ENCODE results near the gene CKS2. TPM values are rescaled to one million over a fixed set of nuclear protein-coding genes. Genes with fewer than 3 reads are reported as not detected.
A peak's percentile ranks its signal among the peaks of the same experiment; 100 is the strongest.
"Not testable (repeated sequence)": the region's sequence is repeated elsewhere in the genome, so short reads cannot be mapped to it uniquely, and the experiment has no call there.

CKS2 gene
- total RNA-seq, 1 donor from 2014 or later: 3.2 TPM

DNA sequence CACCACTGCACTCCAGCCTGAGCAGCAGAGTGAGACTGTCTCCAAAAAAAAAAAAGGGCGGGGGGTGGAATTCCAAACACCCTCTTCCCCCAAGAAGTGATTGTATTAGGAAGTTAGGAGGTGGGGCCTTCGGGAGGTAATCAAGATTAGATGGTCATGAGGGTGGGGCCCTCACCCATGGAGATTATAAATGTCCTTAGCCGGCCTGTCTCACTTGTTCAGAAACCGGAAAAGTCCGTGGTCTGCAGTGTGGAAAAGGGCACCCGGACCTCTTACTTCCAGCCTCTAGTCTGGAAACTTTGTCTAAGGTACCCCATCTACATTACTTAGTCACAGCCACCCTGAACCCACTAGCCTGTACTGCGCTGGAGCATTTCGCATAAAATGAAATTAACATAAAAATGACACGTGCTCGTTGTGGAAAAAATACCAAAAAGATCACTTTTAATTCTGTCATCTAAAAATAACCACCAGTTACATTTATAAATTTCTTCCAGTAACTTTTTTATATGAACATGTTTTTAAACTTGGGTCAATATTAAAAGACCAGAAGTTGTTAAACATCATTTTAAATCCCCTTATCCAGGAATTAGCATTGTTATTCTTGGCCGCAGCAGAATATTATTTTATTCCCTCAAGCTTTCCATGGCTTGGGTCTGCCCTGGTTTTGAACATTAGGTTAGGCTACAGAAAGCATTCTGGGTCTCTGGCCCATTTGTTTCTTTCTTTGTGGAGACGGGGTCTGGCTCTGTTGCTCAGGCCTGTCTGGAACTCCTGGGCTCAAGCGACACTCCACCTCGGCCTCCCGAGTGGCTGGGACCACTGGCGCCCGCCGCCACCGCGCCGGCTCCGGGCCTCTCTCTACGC lies 1.2 kb upstream of the CKS2 start:
- intact Hi-C loops (cut with DNase I): no loop called here

DNA sequence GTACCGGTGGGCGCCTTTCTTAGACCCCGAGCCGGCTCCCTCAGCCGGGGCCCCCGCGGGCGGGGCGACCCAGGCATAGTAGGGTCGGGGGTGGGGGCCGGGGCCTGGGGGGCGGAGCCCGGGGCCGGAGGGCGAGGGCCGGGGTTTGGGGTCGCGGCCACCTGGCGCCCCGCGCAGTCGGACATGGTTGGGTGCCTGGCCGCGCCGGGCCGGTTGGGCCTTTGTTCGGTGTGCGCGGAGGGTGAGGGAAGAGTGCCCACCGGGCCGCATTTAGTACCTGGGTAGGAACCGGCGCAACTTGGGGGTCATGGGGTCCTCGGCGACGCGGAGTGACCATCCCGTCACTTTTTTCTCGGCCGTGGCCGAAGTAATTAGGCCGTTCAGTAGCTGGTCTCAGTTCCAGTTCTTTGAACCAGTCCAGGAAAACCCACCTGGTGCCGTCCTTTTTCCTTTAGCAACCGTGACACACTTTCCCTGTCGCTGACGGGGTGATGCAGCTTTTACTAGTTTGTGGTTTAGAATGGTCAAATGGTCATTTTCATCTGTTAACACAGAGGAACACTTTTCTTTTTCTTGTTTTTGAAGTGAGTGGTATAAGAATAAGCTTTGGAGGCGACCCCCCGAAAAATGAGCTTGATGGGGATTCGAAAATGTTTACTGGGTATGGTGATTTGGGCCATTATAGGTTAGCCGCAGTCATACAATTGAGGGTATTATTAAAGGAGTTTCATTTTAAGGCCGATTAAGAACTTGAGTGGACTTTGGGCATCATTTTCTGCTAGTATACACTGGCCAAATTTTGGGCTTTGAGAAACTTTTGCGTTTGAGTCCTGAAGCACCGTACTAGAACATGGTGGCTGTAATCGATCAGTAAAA lies 589 bp downstream of the CKS2 start:
- intact Hi-C loops (cut with DNase I): no loop called here
- DNase-seq (ENCODE audit: low spot score): no peak

More for the DNA sequence above, 1.2 kb upstream of the CKS2 start:
- no peak for DNase-seq (ENCODE audit: low spot score)

DNA sequence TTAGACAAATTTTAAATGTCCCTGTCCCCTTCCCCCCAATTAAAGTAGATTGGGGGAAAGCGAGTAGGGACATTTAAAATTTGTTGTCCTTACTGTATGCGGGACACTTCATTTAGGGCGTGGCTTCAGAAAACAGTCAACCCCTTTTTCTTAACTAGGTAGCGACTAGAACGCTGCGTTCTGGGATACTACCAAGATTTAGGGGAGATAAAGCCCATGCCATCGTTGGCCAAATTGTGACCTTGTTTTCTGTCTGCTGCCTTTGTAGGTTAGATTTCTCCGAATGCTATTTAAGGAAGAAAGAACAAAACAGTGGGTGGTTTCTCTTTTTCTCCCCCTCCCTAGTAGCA lies 1.2 kb downstream of the CKS2 start:
- intact Hi-C loops (cut with DNase I): no loop called here
- no peak for DNase-seq (ENCODE audit: low spot score)

DNA sequence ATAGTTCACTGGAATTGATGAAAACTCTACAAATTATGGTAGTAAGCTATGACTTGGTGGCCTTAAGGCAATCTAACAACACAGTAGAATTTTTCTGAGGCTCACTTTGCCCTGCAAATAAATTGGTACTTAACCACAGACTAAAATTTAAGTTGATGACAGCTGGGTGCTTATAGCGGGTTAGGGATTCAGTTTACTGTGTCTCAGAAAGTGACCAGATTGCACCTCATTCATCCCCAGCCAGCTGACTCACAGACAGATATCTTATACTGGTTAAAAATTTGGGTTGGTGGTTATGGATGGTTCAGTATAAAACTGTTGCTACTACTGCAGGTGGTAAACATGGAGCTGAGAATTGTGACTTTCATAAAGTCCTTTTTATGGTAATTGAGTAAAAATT lies 2.8 kb downstream of the CKS2 start:
- intact Hi-C loops (cut with DNase I): no loop called here
- no peak for DNase-seq (ENCODE audit: low spot score)

DNA sequence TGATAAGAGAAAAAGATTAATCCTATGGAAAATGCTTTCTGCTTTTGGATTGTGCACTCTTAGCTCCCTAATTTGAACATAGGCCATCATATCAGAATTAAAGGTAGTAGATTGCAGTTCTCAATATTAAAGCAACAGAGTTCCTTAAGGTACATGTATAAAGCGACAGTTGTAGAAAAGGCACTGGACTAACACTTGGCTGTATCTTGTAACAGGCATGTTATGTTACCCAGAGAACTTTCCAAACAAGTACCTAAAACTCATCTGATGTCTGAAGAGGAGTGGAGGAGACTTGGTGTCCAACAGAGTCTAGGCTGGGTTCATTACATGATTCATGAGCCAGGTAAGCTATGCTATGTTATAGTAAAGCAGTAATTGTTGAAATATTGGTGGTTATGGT lies 4.0 kb downstream of the CKS2 start:
- intact Hi-C loops (cut with DNase I): no loop called here
- DNase-seq (ENCODE audit: low spot score): no peak

DNA sequence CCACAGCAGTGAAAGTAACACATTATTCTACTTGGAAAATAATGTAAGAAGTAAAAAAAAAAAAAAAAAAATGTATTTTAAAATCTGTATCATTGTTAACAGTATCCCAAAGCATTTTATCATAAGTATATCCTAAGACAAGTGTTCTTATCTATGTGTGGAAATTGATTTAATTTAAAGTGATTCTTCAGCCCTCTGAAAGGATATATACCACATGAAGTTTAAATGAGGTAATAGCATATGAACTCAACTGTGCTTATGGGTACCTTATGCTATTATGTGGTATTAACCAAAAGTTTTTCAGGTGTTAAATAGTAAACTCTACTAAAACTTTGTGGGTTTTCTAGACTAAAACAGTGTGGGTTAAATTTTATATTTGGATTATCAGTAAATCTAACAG lies 4.5 kb downstream of the CKS2 start:
- DNase-seq (ENCODE audit: low spot score): no peak
- intact Hi-C loops (cut with DNase I): no loop called here

DNA sequence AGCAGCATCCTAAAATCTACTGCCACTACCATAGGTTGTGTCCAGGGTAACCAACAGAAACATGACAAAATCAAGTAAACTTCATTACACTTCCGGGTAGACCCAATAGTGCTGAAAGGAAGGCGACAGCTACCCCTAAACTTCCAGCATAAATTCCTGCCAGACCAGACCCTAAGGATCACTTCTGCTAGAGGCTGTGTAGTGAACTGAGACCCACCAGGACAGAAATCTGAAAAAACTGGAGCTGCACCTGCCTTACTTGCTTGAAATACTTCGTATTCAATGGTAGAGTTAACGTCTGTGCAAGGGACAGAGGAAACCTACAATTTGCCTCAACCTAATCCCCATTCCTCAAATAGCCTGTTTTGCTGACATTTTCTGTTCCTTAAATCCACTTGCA lies 6.3 kb downstream of the CKS2 start:
- no peak for DNase-seq (ENCODE audit: low spot score)
- intact Hi-C loops (cut with DNase I): no loop called here

DNA sequence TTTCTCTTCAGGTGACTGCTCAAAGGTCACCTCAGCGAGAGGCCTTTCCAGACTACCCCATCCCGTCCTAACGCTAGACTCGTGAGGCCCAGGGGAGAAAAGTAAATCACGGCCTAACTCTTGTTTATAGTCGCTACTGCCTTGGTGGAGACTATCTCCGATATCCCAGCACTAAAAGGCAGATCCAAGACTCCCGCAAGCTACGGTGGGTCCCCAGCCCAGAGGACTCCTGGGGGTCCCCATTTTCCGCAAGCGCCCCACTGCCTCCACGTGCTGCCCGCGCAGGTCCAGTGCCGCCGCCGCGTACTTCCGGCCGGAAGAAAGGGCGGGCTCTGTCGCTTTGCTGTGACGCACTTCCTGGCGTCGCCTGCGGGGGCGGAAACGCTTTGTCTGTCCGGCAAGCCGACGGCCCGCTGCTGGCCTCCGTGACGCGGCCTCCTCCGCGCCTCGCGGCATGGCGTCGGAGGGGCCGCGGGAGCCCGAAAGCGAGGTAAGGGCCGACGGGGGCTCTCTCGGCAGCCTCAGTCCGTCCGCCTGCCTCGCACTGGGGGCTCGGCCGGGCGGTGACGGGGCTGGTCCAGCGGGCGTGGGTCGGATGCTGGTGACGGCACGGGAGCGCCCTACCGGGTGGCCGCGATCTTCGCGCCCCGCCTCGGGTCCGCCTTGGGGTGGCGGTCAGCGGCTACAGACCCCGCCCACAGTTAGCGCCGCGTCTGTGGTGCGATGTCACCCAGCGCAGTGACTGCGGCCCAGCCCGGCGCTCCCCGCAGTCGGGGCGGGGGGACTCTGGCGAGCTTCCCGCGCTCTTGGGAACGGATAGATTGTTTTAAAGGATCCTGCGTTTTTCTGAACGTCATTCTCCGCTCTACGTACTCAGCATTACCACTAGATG lies 7.4 kb downstream of the CKS2 start, which contains the start of gene SECISBP2:
SECISBP2 (plus strand) TSS at position 378 of the 892 bp plus-strand sequence; CDS start at position 455, 77 bp downstream.
- intact Hi-C loops (cut with DNase I): loop anchor here (2.0 kb wide), 1 partner anchor 230 kb away; no protein-coding TSS in a partner anchor
- DNase-seq (ENCODE audit: low spot score): peak; percentile 97

DNA sequence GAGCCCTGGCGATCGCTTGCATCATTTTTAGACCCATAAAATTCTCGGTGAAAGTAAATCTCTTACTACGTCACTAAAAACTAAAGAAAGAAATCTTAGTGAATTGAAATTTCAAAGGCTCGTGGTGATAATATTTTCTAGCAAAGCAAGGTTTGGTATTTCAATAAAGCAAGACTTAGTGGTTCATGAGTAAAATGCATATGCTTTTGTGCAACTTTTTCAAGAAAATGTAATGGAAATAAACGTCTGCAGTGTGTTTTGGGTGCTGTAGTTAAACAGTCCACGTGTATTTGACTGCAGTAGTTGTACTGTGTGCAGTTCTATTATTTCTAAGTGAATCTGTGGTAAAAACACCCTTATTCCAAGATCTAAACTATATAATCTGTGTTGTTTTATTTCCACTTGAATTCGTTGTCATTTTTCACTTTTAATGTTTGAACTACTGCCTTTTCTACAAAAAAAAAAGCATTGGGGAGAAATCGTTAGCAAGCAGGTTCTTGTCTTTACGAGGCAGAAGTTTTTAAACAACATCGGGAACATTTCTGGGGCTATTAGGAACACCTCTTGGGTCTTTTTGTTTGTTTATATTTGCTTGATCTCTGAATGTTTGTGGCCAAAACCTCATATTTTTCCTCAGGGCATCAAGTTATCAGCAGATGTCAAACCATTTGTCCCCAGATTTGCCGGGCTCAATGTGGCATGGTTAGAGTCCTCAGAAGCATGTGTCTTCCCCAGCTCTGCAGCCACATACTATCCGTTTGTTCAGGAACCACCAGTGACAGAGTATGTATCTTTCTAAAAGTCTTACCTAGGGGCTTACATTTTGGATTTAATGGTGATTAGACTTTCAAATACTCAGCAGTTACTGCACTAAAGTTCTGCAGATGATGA lies 8.3 kb downstream of the CKS2 start:
- intact Hi-C loops (cut with DNase I): loop anchor here (2.0 kb wide), 1 partner anchor 230 kb away; no protein-coding TSS in a partner anchor
- DNase-seq (ENCODE audit: low spot score): no peak

DNA sequence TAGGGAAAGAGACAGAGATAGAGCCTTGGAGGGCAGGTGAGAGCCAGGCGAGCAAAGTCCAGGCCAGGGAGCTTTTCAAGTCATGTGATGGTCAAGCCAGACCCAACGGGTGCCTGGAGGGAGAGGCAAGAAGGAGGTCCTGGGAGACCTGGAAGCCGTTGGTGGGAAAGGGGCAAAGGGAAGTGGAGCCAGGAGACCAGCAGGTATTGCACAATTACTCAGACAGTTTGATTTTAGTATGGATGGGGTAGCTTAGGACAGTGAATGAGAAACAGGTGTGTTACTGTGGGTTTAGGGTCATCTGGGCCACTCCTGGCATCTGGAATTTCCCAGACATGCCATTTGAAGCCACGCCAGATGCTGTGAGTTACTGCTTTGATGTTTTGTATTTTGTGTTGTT lies 12.4 kb downstream of the CKS2 start:
- DNase-seq (ENCODE audit: low spot score): no peak
- intact Hi-C loops (cut with DNase I): no loop called here

DNA sequence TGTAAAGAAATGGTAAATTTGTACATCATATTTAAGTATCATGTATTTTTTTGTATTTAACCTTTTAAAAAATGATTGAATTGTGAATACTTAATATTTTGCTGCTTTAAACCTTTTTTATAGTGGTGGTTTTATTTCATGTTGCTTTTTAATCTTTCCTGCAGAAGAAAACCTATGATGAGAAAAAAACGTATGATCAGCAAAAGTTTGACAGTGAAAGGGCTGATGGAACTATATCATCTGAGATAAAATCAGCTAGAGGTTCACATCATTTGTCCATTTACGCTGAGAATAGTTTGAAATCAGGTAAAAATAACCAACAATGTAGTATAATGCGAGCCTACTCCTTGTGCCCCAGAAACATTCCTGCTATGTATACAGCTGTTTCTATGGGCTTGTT lies 14.7 kb downstream of the CKS2 start:
- intact Hi-C loops (cut with DNase I): no loop called here
- no peak for DNase-seq (ENCODE audit: low spot score)

DNA sequence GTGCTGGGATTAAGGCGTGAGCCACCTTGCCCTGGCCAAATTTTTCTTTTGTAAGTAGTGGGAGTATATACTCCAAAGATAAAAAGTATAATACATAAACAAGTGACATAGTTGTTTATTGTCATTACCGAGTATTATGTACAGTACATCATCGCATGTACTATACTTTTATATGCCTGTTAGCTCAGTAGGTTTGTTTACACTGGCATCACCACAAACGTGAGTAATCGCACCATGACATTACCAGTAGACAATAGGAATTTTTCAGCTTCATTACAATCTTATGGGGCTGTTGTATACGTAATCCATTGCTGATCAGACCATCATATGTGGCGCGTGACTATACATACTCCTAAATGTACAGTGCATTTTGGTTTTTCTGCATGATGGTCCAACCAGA lies 17.1 kb downstream of the CKS2 start:
- intact Hi-C loops (cut with DNase I): no loop called here

DNA sequence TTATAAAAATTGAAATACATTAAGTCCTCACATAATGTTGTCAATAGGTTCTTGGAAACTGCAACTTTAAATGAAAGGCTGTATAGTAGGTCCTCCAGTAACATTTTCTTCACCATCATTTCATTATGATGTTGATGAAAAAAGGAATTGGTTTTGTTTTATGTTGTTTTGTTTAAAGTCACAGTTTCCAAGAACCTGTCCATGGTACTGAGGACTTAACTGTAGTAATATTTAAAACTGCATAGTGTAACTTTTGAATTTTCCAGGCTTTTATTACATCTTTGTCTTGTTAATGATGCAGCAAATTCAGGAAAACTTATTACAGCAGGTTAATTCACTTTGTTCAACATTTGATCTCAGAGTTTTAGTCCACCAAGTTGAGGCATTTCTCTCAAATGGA lies 18.9 kb downstream of the CKS2 start:
- intact Hi-C loops (cut with DNase I): no loop called here
- DNase-seq (ENCODE audit: low spot score): no peak

More for the DNA sequence above, 17.1 kb downstream of the CKS2 start:
- DNase-seq (ENCODE audit: low spot score): no peak

DNA sequence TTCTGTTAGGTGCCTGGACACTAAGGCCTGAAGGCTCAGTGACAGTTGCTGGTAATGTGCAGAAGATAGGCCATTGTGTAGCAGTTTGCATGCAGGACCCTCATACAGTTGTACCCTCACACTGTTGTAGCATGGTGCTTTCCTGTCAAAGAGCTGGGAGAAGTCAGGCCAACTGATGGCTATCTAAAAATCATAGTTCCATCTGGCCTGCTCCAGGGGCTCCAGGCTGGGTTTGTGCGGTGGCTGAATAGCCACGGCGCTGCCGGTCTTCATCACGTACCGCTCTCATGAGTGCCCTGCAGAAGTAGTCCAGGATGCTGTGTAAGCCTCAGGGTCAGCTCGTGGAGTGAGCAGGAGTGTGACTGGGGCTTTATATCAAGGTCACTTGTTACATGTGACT lies 19.5 kb downstream of the CKS2 start:
- intact Hi-C loops (cut with DNase I): no loop called here

DNA sequence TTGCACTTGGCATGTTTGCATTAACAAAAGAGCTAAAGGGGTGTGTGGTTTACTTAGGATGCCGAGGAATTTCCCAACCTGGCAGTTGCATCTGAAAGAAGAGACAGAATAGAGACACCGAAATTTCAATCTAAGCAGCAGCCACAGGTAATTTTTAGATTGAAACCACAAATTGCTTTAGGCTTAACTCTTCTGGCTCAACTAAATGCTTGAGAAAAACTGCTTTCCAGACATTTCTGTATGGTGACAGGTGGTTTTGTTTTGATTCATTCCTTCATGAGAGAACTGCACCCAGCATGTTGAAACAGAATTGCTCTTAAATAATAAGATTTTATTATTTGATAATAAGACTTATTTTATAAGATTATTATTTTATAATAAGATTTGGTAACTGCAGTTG lies 28.8 kb downstream of the CKS2 start:
- DNase-seq (ENCODE audit: low spot score): no peak
- intact Hi-C loops (cut with DNase I): no loop called here

More for the DNA sequence above, 19.5 kb downstream of the CKS2 start:
- no peak for DNase-seq (ENCODE audit: low spot score)

DNA sequence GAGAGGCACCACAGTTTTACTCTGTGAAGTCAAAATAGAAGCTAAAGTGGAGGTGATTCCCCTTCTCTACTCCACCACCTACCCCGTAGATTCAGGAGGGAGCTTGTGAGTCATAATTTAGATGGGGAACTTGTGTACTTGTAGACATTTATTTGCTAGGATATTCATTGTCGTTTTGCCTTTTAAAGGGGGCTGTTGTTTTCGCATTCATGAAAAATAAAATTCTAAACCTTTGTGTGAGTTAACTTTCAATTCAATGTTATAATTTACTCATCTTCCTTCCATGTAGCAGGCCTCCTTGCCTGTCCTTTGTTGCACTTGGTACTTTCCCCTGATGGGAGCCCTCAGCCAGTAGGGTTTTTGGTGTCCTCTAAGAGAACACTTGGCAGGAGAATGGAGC lies 29.3 kb downstream of the CKS2 start:
- intact Hi-C loops (cut with DNase I): no loop called here
- DNase-seq (ENCODE audit: low spot score): no peak

DNA sequence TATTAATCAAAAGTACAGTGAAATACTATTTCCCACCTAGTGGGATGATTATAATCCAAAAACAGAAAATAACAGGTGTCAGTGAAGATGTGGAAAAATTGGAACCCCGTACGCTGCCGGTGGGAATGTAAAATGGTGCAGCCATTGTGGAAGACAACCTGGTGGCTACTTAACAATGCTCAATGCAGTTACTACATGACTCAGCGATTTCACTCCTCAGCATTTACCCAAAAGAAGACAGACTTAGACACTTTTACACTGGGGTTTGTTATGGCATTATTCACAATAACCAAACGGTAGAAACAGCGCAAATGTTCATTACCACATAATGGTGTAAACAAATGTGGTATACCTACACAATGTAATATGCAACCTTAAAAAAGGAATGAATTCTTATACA lies 31.2 kb downstream of the CKS2 start:
- no peak for DNase-seq (ENCODE audit: low spot score)
- intact Hi-C loops (cut with DNase I): no loop called here

DNA sequence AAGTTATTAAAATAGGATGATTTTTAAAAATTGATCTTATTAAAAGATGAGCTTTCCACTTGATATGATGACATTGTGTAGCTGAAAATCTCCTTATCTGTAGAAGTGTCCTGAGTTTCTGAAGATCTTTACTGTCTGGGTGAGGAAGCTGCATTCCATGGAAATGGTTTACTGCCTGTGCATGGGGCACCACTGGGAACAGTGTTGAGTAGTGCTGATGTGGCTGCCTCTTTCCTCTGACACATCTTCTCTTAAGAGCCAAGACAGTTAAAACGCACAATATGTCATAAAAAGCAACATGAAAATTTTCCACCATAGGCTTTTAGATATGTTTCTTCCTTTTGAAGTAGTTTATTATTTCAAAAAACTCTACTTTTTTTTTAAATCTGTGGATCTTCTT lies 32.0 kb downstream of the CKS2 start:
- no peak for DNase-seq (ENCODE audit: low spot score)
- intact Hi-C loops (cut with DNase I): no loop called here

DNA sequence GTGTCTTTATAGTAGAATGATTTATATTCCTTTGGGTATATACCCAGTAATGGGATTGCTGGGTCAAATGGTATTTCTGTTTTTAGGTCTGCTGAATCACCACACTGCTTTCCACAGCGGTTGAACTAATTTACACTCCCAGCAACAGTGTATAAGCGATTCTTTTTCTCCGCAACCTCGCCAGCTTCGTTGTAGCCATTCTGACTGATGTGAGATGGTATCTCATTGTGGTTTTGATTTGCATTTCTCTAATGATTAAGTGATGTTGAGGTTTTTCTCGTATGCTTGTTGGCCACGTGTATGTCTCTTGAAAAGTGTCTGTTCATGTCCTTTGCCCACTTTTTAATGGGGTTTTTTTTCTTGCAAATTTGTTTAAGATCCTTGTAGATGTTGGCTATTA lies 32.8 kb downstream of the CKS2 start:
- intact Hi-C loops (cut with DNase I); DNase-seq (ENCODE audit: low spot score): not testable (repeated sequence)
